Suprapubic skin (tissue), 4 donors: ENCODE data around the gene CCM2L. TPM values are rescaled to one million over a fixed set of nuclear protein-coding genes. Genes with fewer than 3 reads are reported as not detected.

Source experiments
- DNase-seq, 2 donors: peaks; one replicate each; pipeline ENCODE4 v3.0.0-alpha.2; 2019; ENCODE audit warnings: low spot score in 2 of 2
- H3K27ac ChIP-seq: fragments of 200-600 bp; sonication (generic); one replicate; pipeline ENCODE4 v1.5.1; 2019
- H3K27me3 ChIP-seq: fragments of 200-600 bp; sonication (generic); one replicate; pipeline ENCODE4 v1.5.1; 2019
- H3K36me3 ChIP-seq: fragments of 200-600 bp; sonication (generic); one replicate; pipeline ENCODE4 v1.5.1; 2019
- H3K4me1 ChIP-seq: fragments of 200-600 bp; sonication (generic); one replicate; pipeline ENCODE4 v1.5.1; 2019
- H3K4me3 ChIP-seq: fragments of 200-600 bp; sonication (generic); one replicate; pipeline ENCODE4 v1.5.1; 2019; ENCODE audit warnings: mild to moderate bottlenecking
- H3K9me3 ChIP-seq: fragments of 200-600 bp; sonication (generic); one replicate; pipeline ENCODE4 v1.5.1; 2019
- CTCF ChIP-seq, 2 donors: fragments of 200-600 bp in 1 of 2; fragments of 450-650 bp in 1 of 2; sonication (generic) in 1 of 2; IDR thresholded peaks; one replicate each; pipeline ENCODE4 v1.5.1; 2016 to 2019; ENCODE audit warnings: antibody characterized with exemption in 2 of 2, mild to moderate bottlenecking in 1 of 2, moderate library complexity in 1 of 2
- EP300 ChIP-seq: sonication (generic); formaldehyde crosslinking; IDR thresholded peaks from one replicate; pipeline ENCODE4 v1.6.1; 2017; ENCODE audit warnings: antibody characterized with exemption
- POLR2A ChIP-seq, 2 donors: fragments of 450-650 bp; IDR thresholded peaks; one replicate each; pipeline ENCODE4 v1.6.1; 2017; ENCODE audit warnings: antibody characterized with exemption in 2 of 2, mild to moderate bottlenecking in 2 of 2, moderate library complexity in 2 of 2
- POLR2AphosphoS5 ChIP-seq, 3 donors: sonication (generic); formaldehyde crosslinking; IDR thresholded peaks; one replicate each; pipeline ENCODE4 v1.6.1; 2017; ENCODE audit warnings: antibody characterized with exemption in 3 of 3
- WGBS: methylation state at CpG from one replicate; pipeline ENCODE4 v1.1.5; 2018; 5-methylcytosine and 5-hydroxymethylcytosine counted together
- total RNA-seq, 4 donors: library from RNA; depleted of rRNA; stranded (reverse); fragments of >200 nt; gene quantifications; one replicate each; pipeline ENCODE4 v1.1.0, GENCODE V29; 2016

The CCM2L gene
- total RNA-seq, 4 donors from 2014 or later, result 0.62 to 3.4 (median 1.4) TPM

GRCh38 chr20:32010666-32011065 is 428 bp downstream of the CCM2L start:
- Histone ChIP-seq H3K36me3 (no peaks in the 10 kb centered on the region), H3K27me3 (peaks cover 35% of the 10 kb centered on the region)

DNA sequence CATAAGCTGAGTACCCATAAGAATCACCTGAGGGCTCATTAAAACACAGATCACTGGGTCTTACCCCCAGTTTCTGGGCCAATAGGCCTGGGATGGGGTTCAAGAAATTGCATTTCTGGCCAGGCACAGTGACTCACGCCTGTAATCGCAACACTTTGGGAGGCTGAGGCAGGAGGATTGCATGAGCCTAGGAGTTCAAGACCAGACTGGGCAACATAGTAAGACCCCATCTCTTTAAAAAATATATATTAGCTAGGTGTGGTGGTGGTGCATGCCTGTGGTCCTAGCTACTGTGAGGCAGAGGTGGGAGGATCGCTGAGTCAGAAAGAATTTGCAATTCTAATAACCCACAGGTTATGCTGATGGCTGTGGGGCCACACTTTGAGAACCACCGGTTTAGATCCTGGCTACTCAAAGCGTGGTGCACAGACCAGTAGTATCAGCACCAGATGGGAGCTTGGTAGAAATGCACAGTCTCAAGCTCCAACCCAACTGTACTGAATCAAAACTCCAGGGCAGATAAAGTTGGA is 2.0 kb downstream of the CCM2L start:
- no peak for DNase-seq
- H3K9me3 ChIP-seq, result no peaks in the 10 kb centered on the region
- WGBS, result 80% methylated on average over 4 of the region's 5 CpGs
- no peaks in the 10 kb centered on the region for H3K36me3 ChIP-seq
- H3K27me3 ChIP-seq, result peaks cover 50% of the 10 kb centered on the region
- no peaks in the 10 kb centered on the region for H3K4me1 ChIP-seq
- TF ChIP-seq POLR2AphosphoS5 (IDR thresholded peaks at IDR 0.05), result no peak
- TF ChIP-seq EP300, result no peak
- no peak for TF ChIP-seq CTCF (IDR thresholded peaks at IDR 0.05)
- TF ChIP-seq POLR2A (IDR thresholded peaks at IDR 0.05), result no peak
- no peak overlapping the region for H3K4me3 ChIP-seq
- no peak overlapping the region for H3K27ac ChIP-seq

More at GRCh38 chr20:32010666-32011065, 428 bp downstream of the CCM2L start:
- 31% methylated on average over 8 of the region's 8 CpGs for WGBS
- H3K9me3 ChIP-seq, result no peaks in the 10 kb centered on the region
- no peak for DNase-seq
- H3K4me1 ChIP-seq, result no peaks in the 10 kb centered on the region
- H3K4me3 ChIP-seq, result peak overlapping the region; percentile 32
- TF ChIP-seq EP300 (no peak), POLR2A (IDR thresholded peaks at IDR 0.05) (no peak), POLR2AphosphoS5 (IDR thresholded peaks at IDR 0.05) (no peak), CTCF (IDR thresholded peaks at IDR 0.05) (no peak)
- peak overlapping the region; percentile 49 for H3K27ac ChIP-seq

DNA sequence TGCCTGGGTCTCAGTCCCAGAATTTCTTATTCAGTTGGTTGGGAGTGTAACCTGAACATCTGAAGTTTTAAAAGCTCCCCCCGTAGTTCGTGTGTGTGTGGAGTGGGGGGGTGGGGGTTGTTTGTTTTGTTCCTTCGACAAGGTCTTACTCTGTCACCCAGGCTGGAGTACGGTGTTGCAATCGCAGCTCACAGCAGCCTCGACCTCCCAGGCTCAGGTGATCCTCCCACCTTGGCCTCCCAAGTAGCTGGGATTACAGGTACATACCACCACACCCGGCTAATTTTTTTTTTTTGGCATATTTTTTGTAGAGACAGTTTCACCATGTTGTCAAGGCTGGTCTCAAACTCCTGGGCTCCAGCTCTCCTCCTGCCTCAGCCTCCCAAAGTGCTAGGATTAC is 3.1 kb downstream of the CCM2L start:
- Histone ChIP-seq H3K36me3 (no peaks in the 10 kb centered on the region), H3K27me3 (peaks cover 60% of the 10 kb centered on the region), H3K9me3 (no peaks in the 10 kb centered on the region), H3K27ac (no peak overlapping the region), H3K4me3 (no peak overlapping the region), H3K4me1 (peaks cover 8% of the 10 kb centered on the region)
- 78% methylated on average over 7 of the region's 7 CpGs for WGBS
- DNase-seq, result no peak
- no peak for TF ChIP-seq CTCF (IDR thresholded peaks at IDR 0.05)
- TF ChIP-seq EP300, result no peak
- TF ChIP-seq POLR2A (IDR thresholded peaks at IDR 0.05), result no peak

GRCh38 chr20:32017711-32018251 is 7.5 kb downstream of the CCM2L start:
- no peak overlapping the region for H3K27ac ChIP-seq
- H3K36me3 ChIP-seq, result no peaks in the 10 kb centered on the region
- peaks cover 79% of the 10 kb centered on the region for H3K27me3 ChIP-seq
- TF ChIP-seq POLR2AphosphoS5 (IDR thresholded peaks at IDR 0.05), result no peak
- TF ChIP-seq CTCF (IDR thresholded peaks at IDR 0.05), result peak in 1 of 2 donors; percentile 24
- H3K4me1 ChIP-seq, result peaks cover 25% of the 10 kb centered on the region
- 15% methylated on average over 22 of the region's 35 CpGs for WGBS
- no peak for DNase-seq
- H3K9me3 ChIP-seq, result no peaks in the 10 kb centered on the region
- H3K4me3 ChIP-seq, result peak overlapping the region; percentile 59

DNA sequence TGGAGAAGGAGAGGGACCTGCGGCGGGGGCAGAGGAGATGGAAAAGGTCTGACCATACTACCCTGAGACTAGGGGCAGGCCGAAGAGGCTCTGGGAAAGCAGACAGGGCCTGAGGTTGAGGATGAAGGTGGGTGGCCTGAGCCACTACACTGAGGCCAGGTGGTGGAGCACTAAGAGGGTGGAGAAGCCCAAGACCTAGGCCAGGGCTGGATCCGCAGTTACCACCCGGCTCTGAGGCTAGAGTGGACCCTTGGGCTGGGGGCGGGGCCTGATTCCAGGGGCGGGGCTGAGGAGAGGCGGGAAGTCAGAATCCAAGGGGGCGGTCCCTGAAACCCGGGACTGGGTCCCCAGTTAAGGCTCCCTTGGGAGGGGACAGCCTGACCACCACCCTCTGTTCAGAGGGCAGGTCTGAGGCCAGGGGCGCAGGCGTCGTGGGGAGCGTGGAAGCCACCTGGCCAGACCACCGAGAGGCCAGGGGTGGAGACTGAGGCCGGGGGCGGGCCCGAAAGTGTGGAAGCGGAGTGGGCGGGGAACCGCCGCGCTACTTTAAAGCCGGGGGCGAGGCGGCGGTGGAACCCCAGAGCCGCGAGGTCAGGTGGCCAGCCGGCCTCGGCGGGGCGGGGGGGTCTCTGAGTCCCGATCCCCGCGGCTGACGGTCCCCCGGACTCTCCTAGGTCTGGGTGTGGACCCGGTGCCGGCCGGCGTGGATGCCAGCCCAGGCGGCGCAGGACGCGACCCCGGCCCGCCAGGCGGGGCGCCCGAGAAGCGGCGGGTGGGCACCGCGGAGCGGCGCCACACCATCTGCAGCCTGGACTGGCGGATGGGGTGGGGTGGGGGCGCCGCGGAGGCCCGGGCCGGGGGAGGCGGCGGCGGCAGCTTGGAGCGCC is 8.3 kb downstream of the CCM2L start:
- Histone ChIP-seq H3K27ac (no peak overlapping the region), H3K27me3 (peaks cover 80% of the 10 kb centered on the region), H3K4me3 (peak overlapping the region; percentile 59), H3K36me3 (no peaks in the 10 kb centered on the region), H3K4me1 (peaks cover 25% of the 10 kb centered on the region), H3K9me3 (no peaks in the 10 kb centered on the region)
- TF ChIP-seq POLR2A (IDR thresholded peaks at IDR 0.05), result no peak
- no peak for TF ChIP-seq EP300
- no peak for TF ChIP-seq CTCF (IDR thresholded peaks at IDR 0.05)
- no peak for TF ChIP-seq POLR2AphosphoS5 (IDR thresholded peaks at IDR 0.05)
- WGBS, result 2% methylated on average over 11 of the region's 67 CpGs
- DNase-seq, result peak; percentile 73 to 86
